Parathyroid adenoma (tissue), 2 donors: ENCODE measurements around the gene RPS27L.
"Not testable (repeated sequence)": the region's sequence is repeated elsewhere in the genome, so short reads cannot be mapped to it uniquely, and the experiment has no call there.

Source experiments
- H2AFZ ChIP-seq: fragments of 300-600 bp; sonication (generic); one replicate; pipeline ENCODE4 v1.7.0; 2017; ENCODE audit warnings: antibody characterized with exemption, mild to moderate bottlenecking
- H3K27ac ChIP-seq: fragments of 300-600 bp; sonication (generic); one replicate; pipeline ENCODE4 v1.7.0; 2017
- H3K27me3 ChIP-seq: fragments of 300-600 bp; sonication (generic); one replicate; pipeline ENCODE4 v1.7.0; 2017; ENCODE audit warnings: low read length; ENCODE audit not compliant: control insufficient read depth, insufficient read depth
- H3K36me3 ChIP-seq: fragments of 300-600 bp; sonication (generic); one replicate; pipeline ENCODE4 v1.7.0; 2017; ENCODE audit warnings: low read length; ENCODE audit not compliant: control insufficient read depth, insufficient read depth
- H3K4me1 ChIP-seq: fragments of 300-600 bp; sonication (generic); one replicate; pipeline ENCODE4 v1.7.0; 2017; ENCODE audit warnings: control low read depth
- H3K4me2 ChIP-seq: fragments of 300-600 bp; sonication (generic); one replicate; pipeline ENCODE4 v1.7.0; 2017; ENCODE audit warnings: low read length
- H3K4me3 ChIP-seq: fragments of 300-600 bp; sonication (generic); one replicate; pipeline ENCODE4 v1.7.0; 2017; ENCODE audit warnings: low read depth, low read length
- H3K79me2 ChIP-seq: fragments of 300-600 bp; sonication (generic); one replicate; pipeline ENCODE4 v1.7.0; 2017; ENCODE audit warnings: control low read depth
- H3K9ac ChIP-seq: fragments of 300-600 bp; sonication (generic); one replicate; pipeline ENCODE4 v1.7.0; 2017; ENCODE audit warnings: mild to moderate bottlenecking
- H3K9me3 ChIP-seq: fragments of 300-600 bp; sonication (generic); one replicate; pipeline ENCODE4 v1.7.0; 2017; ENCODE audit warnings: low read length; ENCODE audit not compliant: control insufficient read depth
- TF ChIP-seq, protein P1 (sequence below): fragments of 300-600 bp; sonication (generic); IDR thresholded peaks from one replicate; pipeline ENCODE4 v1.7.0; 2017; ENCODE audit warnings: antibody characterized with exemption, mild to moderate bottlenecking
- donor health status: primary hyperparathyroidism.

RPS27L gene

DNA sequence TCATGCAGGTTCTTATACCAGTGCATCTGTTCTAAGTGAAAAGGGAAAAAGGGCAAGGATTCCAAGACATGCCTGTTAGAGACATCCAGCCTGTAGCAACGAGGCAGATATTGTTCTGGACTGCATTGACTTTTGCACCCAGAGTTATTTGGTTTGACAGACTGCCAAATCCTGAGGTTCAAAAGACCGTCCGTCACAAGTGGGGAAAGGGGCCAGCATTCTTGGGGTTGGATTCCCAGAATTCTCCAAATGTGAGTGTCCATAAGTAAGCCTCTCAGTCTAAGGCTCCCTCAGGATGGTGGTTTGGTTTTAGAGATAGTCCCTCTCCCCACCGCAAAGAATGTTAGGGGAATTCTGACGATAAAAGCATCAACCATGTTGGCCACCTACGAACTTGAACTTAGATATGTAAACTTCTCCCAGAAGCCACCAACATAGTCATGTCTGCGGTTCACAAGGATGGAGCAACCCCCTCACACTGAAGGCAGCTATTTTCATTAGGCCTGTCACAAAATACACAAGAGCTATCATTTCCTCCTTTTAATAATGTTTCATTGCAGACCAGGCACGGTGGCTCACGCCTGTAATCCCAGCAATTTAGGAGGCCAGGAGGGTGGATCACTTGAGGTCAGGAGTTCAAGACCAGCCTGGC is 49.3 kb downstream of the RPS27L start:
- TF ChIP-seq, protein P1, sequence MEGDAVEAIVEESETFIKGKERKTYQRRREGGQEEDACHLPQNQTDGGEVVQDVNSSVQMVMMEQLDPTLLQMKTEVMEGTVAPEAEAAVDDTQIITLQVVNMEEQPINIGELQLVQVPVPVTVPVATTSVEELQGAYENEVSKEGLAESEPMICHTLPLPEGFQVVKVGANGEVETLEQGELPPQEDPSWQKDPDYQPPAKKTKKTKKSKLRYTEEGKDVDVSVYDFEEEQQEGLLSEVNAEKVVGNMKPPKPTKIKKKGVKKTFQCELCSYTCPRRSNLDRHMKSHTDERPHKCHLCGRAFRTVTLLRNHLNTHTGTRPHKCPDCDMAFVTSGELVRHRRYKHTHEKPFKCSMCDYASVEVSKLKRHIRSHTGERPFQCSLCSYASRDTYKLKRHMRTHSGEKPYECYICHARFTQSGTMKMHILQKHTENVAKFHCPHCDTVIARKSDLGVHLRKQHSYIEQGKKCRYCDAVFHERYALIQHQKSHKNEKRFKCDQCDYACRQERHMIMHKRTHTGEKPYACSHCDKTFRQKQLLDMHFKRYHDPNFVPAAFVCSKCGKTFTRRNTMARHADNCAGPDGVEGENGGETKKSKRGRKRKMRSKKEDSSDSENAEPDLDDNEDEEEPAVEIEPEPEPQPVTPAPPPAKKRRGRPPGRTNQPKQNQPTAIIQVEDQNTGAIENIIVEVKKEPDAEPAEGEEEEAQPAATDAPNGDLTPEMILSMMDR: no peak
- Histone ChIP-seq H3K4me1 (no peaks in the 10 kb centered on the region), H3K4me3 (no peak overlapping the region), H3K9ac (no peak overlapping the region), H3K27me3 (no peaks in the 10 kb centered on the region), H3K27ac (no peak overlapping the region), H3K4me2 (no peak overlapping the region), H3K79me2 (no peaks in the 10 kb centered on the region), H2AFZ (no peak overlapping the region), H3K36me3 (no peaks in the 10 kb centered on the region), H3K9me3 (no peaks in the 10 kb centered on the region)

DNA sequence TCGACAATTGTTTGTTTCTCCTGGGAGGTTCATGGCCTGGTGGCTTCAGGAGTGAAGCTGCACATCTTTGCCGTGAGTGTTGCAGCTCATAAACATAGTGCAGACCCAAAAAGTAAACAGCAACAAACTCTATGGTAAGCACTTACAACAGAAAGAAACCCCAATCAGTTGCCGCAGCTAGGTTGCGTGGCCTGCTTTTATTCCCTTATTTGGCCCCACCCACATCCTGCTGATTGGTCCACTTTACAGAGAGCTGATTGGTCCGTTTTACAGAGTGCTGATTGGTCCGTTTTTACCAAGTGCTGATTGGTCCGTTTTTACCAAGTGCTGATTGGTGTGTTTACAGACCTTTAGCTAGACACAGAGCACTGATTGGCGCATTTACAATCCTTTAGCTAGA is 51.9 kb downstream of the RPS27L start:
- not testable (repeated sequence) for H3K4me2 ChIP-seq, H3K4me1 ChIP-seq, H3K27me3 ChIP-seq, H3K27ac ChIP-seq, H2AFZ ChIP-seq, H3K9me3 ChIP-seq, H3K4me3 ChIP-seq, H3K9ac ChIP-seq, H3K36me3 ChIP-seq, H3K79me2 ChIP-seq

DNA sequence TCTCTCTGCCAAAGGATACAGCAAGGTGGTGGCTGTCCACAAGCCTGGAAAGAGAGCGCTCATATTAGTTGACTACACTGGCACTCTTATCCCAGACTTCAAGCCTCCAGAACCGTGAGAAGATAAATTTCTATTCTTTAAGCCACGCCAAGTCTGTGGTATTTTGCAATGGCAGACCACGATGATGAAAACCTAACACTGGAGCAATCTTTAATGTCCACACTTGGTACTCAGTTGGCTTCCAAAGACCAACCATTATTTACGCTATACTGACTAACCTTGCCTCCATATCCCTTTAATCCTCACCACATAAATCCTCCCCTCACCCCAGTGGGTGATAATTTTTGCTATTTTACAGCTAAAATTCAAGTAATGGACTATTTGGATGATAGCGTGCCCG is 52.5 kb downstream of the RPS27L start:
- Histone ChIP-seq H2AFZ (no peak overlapping the region), H3K4me2 (no peak overlapping the region), H3K4me1 (no peaks in the 10 kb centered on the region), H3K27ac (no peak overlapping the region), H3K36me3 (no peaks in the 10 kb centered on the region), H3K9ac (no peak overlapping the region), H3K9me3 (no peaks in the 10 kb centered on the region), H3K79me2 (no peaks in the 10 kb centered on the region), H3K27me3 (no peaks in the 10 kb centered on the region), H3K4me3 (no peak overlapping the region)
- TF ChIP-seq, protein P1: no peak

DNA sequence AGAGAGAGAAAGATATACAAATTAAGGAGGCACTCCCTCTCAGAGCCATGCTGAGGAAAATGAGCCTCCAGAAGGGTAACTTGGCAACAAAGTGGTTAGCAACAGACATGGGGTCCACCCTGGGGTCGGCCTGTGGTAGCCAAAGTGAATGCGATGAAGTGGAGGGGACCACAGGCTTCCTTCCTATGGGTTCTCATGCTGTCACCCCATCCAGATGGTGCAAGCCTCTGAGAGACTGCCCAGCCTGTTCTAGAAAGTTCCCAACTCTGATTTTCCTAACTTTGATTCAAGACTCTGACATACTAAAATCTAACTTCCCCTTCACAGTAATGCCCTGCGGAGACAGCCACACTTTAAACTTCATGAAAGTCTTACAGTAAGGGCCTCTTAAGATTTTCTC is 53.9 kb downstream of the RPS27L start:
- Histone ChIP-seq H3K9ac (no peak overlapping the region), H3K9me3 (no peaks in the 10 kb centered on the region), H3K4me3 (no peak overlapping the region), H3K79me2 (no peaks in the 10 kb centered on the region), H3K36me3 (no peaks in the 10 kb centered on the region), H3K27me3 (no peaks in the 10 kb centered on the region), H3K4me2 (no peak overlapping the region), H3K4me1 (no peaks in the 10 kb centered on the region), H2AFZ (no peak overlapping the region), H3K27ac (no peak overlapping the region)
- TF ChIP-seq, protein P1: no peak

DNA sequence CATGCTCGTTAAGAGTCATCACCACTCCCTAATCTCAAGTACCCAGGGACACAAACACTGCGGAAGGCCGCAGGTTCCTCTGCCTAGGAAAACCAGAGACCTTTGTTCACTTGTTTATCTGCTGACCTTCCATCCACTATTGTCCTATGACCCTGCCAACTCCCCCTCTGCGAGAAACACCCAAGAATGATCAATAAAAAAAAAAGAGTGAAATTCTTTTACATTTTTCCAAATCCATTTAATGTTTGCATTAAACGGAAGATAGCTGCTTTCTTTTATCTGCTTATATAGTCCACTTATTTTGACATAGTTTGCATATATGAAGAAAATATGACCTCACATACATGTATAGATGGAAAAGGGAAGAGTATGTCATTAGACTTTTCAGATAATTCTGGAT is 57.7 kb downstream of the RPS27L start:
- H3K9ac ChIP-seq, H3K79me2 ChIP-seq, H3K27ac ChIP-seq: not testable (repeated sequence)

DNA sequence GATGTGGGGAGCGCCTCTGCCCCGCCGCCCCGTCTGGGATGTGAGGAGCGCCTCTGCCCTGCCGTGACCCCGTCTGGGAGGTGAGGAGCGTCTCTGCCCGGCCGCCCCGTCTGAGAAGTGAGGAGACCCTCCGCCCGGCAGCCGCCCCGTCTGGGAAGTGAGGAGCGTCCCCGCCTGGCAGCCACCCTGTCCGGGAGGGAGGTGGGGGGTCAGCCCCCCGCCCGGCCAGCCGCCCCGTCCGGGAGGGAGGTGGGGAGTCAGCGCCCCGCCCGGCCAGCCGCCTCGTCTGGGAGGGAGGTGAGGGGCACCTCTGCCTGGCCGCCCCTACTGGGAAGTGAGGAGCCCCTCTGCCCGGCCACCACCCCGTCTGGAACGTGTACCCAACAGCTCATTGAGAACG is 58.4 kb downstream of the RPS27L start:
- not testable (repeated sequence) for H3K79me2 ChIP-seq, H3K27ac ChIP-seq, H3K36me3 ChIP-seq, H3K9me3 ChIP-seq, H3K9ac ChIP-seq, H2AFZ ChIP-seq, H3K4me1 ChIP-seq, H3K4me2 ChIP-seq, H3K4me3 ChIP-seq, H3K27me3 ChIP-seq

More for the DNA sequence above, 57.7 kb downstream of the RPS27L start:
- not testable (repeated sequence) for H3K4me2 ChIP-seq, H3K4me3 ChIP-seq, H3K4me1 ChIP-seq, H3K36me3 ChIP-seq, H2AFZ ChIP-seq, H3K9me3 ChIP-seq, H3K27me3 ChIP-seq
